Stomach (tissue), 4 donors: ENCODE measurements around the gene KLHL15.

Source experiments
- POLR2A ChIP-seq, 4 donors: fragments of 450-650 bp; IDR thresholded peaks; one replicate each; pipeline ENCODE4 v1.6.1; 2016; ENCODE audit warnings: antibody characterized with exemption in 4 of 4, control low read depth in 2 of 4, mild to moderate bottlenecking in 1 of 4, moderate library complexity in 1 of 4
- POLR2AphosphoS5 ChIP-seq, 3 donors: sonication (generic); formaldehyde crosslinking; IDR thresholded peaks; one replicate each; pipeline ENCODE4 v1.6.1; 2016; ENCODE audit warnings: antibody characterized with exemption in 3 of 3
- TF ChIP-seq, protein P1 (sequence below), 7 experiments: fragments of 450-650 bp in 4 of 7; fragments of 200-600 bp in 3 of 7; sonication (generic) in 3 of 7; IDR thresholded peaks; one replicate each; pipeline ENCODE4 v1.5.1; 2016 to 2019; ENCODE audit warnings: antibody characterized with exemption in 7 of 7, control low read depth in 2 of 7, mild to moderate bottlenecking in 1 of 7

DNA sequence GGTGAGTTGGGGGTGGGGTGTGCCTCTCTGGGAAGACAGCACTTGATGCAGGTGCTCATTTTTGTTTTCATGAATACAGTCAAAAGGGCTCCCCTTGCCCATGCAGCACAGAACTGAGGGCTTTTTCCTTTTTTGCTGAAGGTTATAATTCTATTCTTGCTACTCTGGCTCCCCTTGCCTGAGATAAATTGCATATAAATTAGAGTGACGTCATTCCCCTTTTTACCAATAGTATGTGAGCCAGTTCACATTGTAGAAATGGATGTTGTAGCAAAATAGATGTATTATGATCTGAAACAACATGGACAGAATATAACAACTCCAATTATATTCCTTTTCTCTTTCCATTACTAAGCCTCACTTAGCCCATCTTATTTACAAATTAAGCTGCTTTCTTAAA, 90.8 kb downstream of the KLHL15 start:
- no peak for TF ChIP-seq POLR2AphosphoS5 (IDR thresholded peaks at IDR 0.05)
- TF ChIP-seq, protein P1, sequence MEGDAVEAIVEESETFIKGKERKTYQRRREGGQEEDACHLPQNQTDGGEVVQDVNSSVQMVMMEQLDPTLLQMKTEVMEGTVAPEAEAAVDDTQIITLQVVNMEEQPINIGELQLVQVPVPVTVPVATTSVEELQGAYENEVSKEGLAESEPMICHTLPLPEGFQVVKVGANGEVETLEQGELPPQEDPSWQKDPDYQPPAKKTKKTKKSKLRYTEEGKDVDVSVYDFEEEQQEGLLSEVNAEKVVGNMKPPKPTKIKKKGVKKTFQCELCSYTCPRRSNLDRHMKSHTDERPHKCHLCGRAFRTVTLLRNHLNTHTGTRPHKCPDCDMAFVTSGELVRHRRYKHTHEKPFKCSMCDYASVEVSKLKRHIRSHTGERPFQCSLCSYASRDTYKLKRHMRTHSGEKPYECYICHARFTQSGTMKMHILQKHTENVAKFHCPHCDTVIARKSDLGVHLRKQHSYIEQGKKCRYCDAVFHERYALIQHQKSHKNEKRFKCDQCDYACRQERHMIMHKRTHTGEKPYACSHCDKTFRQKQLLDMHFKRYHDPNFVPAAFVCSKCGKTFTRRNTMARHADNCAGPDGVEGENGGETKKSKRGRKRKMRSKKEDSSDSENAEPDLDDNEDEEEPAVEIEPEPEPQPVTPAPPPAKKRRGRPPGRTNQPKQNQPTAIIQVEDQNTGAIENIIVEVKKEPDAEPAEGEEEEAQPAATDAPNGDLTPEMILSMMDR (IDR thresholded peaks at IDR 0.05) = no peak
- TF ChIP-seq POLR2A (IDR thresholded peaks at IDR 0.05) = no peak
